HEK293 (cell line): ENCODE measurements around the gene CHN2.

ENCODE experiments used
- CTCF ChIA-PET: fragments of 350-600 bp; formaldehyde crosslinking; extraction: SDS; loops from one replicate; lab custom pipeline; 2021; ENCODE audit warnings: antibody characterized with exemption; lab: Yijun Ruan, JAX
- POLR2A ChIA-PET: fragments of 300-600 bp; formaldehyde crosslinking; extraction: SDS; loops from one replicate; lab custom pipeline; 2020; ENCODE audit warnings: antibody characterized with exemption, inconsistent platforms; lab: Yijun Ruan, JAX
- H3K27ac ChIP-seq: fragments of 200-500 bp; sonication (Bioruptor generic); 2 replicates; pipeline ENCODE4 v1.5.1; 2014; ENCODE audit warnings: low read depth, low read length, control low read depth, inconsistent platforms; ENCODE audit errors: extremely low read depth
- H3K36me3 ChIP-seq, 2 experiments: fragments of 200-500 bp in 1 of 2; sonication (Bioruptor generic) in 1 of 2; 1 replicate in 1 of 2; 2 replicates in 1 of 2; pipeline ENCODE4 v1.5.1; 2014 to 2017; ENCODE audit warnings: inconsistent platforms in 2 of 2, low read length in 2 of 2; ENCODE audit not compliant: control insufficient read depth in 2 of 2, insufficient read depth in 1 of 2
- H3K4me1 ChIP-seq: fragments of 200-500 bp; sonication (Bioruptor generic); 2 replicates; pipeline ENCODE4 v1.5.1; 2014; ENCODE audit warnings: mild to moderate bottlenecking, low read length, inconsistent platforms; ENCODE audit not compliant: control insufficient read depth, insufficient read depth
- H3K4me3 ChIP-seq: 2 replicates; pipeline ENCODE4 v1.5.1; 2011; ENCODE audit warnings: low read depth, mild to moderate bottlenecking, control low read depth, low read length, moderate library complexity
- H3K9me3 ChIP-seq: fragments of 200-500 bp; sonication (Bioruptor generic); 2 replicates; pipeline ENCODE4 v1.5.1; 2014; ENCODE audit warnings: low read depth, low read length, inconsistent platforms; ENCODE audit not compliant: control insufficient read depth, insufficient read depth
- FEZF1 ChIP-seq: fragments of 450-650 bp; formaldehyde crosslinking; IDR thresholded peaks from 2 replicates; pipeline ENCODE4 v1.5.1; 2016; ENCODE audit warnings: missing biosample characterization, missing genetic modification characterization
- IKZF3 ChIP-seq: fragments of 450-650 bp; IDR thresholded peaks from 2 replicates; pipeline ENCODE4 v1.5.0; 2018; ENCODE audit warnings: missing biosample characterization, mild to moderate bottlenecking, missing genetic modification characterization, moderate library complexity
- KLF8 ChIP-seq: fragments of 450-650 bp; formaldehyde crosslinking; IDR thresholded peaks from 2 replicates; pipeline ENCODE4 v1.5.1; 2016; ENCODE audit warnings: missing biosample characterization, missing genetic modification characterization
- SP7 ChIP-seq: fragments of 450-650 bp; formaldehyde crosslinking; IDR thresholded peaks from 2 replicates; pipeline ENCODE4 v1.5.1; 2016; ENCODE audit warnings: missing biosample characterization, missing genetic modification characterization
- TCF7L2 ChIP-seq: IDR thresholded peaks from 2 replicates; pipeline ENCODE4 v1.6.1; 2011; ENCODE audit warnings: low read depth, mild to moderate bottlenecking, inconsistent platforms, low read length, moderate library complexity, borderline replicate concordance
- TSHZ1 ChIP-seq: fragments of 450-650 bp; formaldehyde crosslinking; IDR thresholded peaks from 2 replicates; pipeline ENCODE4 v1.5.1; 2016; ENCODE audit warnings: missing biosample characterization, missing genetic modification characterization, borderline replicate concordance
- ZEB2 ChIP-seq: fragments of 450-650 bp; formaldehyde crosslinking; IDR thresholded peaks from 2 replicates; pipeline ENCODE4 v1.5.1; 2016; ENCODE audit warnings: missing biosample characterization, missing genetic modification characterization
- ZIC2 ChIP-seq: fragments of 450-650 bp; formaldehyde crosslinking; IDR thresholded peaks from 2 replicates; pipeline ENCODE4 v1.5.1; 2016; ENCODE audit warnings: missing biosample characterization, missing genetic modification characterization
- ZNF114 ChIP-seq: fragments of 450-650 bp; formaldehyde crosslinking; IDR thresholded peaks from 2 replicates; pipeline ENCODE4 v1.5.0; 2017; ENCODE audit warnings: missing biosample characterization, missing genetic modification characterization
- ZNF146 ChIP-seq: fragments of 450-650 bp; formaldehyde crosslinking; IDR thresholded peaks from 2 replicates; pipeline ENCODE4 v1.5.1; 2016; ENCODE audit warnings: missing biosample characterization, missing genetic modification characterization
- ZNF292 ChIP-seq: fragments of 450-650 bp; formaldehyde crosslinking; IDR thresholded peaks from 2 replicates; pipeline ENCODE4 v1.5.1; 2016; ENCODE audit warnings: low read depth, missing biosample characterization, missing genetic modification characterization, borderline replicate concordance
- ZNF449 ChIP-seq: fragments of 450-650 bp; formaldehyde crosslinking; IDR thresholded peaks from 2 replicates; pipeline ENCODE4 v1.5.1; 2017; ENCODE audit warnings: missing biosample characterization, mild to moderate bottlenecking, missing genetic modification characterization, moderate library complexity
- ZNF513 ChIP-seq: fragments of 450-650 bp; IDR thresholded peaks from 2 replicates; pipeline ENCODE4 v1.5.1; 2018; ENCODE audit warnings: missing biosample characterization, missing genetic modification characterization
- ZNF514 ChIP-seq: fragments of 450-650 bp; formaldehyde crosslinking; IDR thresholded peaks from 2 replicates; pipeline ENCODE4 v1.5.1; 2016; ENCODE audit warnings: missing biosample characterization, missing genetic modification characterization
- ZNF548 ChIP-seq: fragments of 450-650 bp; formaldehyde crosslinking; IDR thresholded peaks from 2 replicates; pipeline ENCODE4 v1.5.1; 2016; ENCODE audit warnings: missing biosample characterization, missing genetic modification characterization
- ZNF561 ChIP-seq: fragments of 450-650 bp; IDR thresholded peaks from 2 replicates; pipeline ENCODE4 v1.5.1; 2018; ENCODE audit warnings: missing biosample characterization, missing genetic modification characterization, borderline replicate concordance
- ZNF629 ChIP-seq: fragments of 450-650 bp; formaldehyde crosslinking; IDR thresholded peaks from 2 replicates; pipeline ENCODE4 v1.5.1; 2017; ENCODE audit warnings: missing biosample characterization, missing genetic modification characterization
- ZNF654 ChIP-seq: fragments of 450-650 bp; formaldehyde crosslinking; IDR thresholded peaks from 2 replicates; pipeline ENCODE4 v1.5.1; 2016; ENCODE audit warnings: low read depth, missing biosample characterization, missing genetic modification characterization
- ZNF707 ChIP-seq: fragments of 450-650 bp; formaldehyde crosslinking; IDR thresholded peaks from 2 replicates; pipeline ENCODE4 v1.5.1; 2016; ENCODE audit warnings: missing biosample characterization, missing genetic modification characterization
- ZNF776 ChIP-seq: fragments of 450-650 bp; formaldehyde crosslinking; IDR thresholded peaks from 2 replicates; pipeline ENCODE4 v1.5.0; 2017; ENCODE audit warnings: missing biosample characterization, missing genetic modification characterization, borderline replicate concordance
- TF ChIP-seq, protein P1 (sequence below): fragments of 450-650 bp; formaldehyde crosslinking; IDR thresholded peaks from 2 replicates; pipeline ENCODE4 v1.5.1; 2016; ENCODE audit warnings: missing biosample characterization, missing genetic modification characterization
- TF ChIP-seq, protein P2 (sequence below): fragments of 450-650 bp; formaldehyde crosslinking; IDR thresholded peaks from 2 replicates; pipeline ENCODE4 v1.5.1; 2016; ENCODE audit warnings: missing biosample characterization, missing genetic modification characterization
- TF ChIP-seq, protein P3 (sequence below): fragments of 450-650 bp; formaldehyde crosslinking; IDR thresholded peaks from 2 replicates; pipeline ENCODE4 v1.5.1; 2016; ENCODE audit warnings: missing biosample characterization, missing genetic modification characterization

Gene CHN2

DNA sequence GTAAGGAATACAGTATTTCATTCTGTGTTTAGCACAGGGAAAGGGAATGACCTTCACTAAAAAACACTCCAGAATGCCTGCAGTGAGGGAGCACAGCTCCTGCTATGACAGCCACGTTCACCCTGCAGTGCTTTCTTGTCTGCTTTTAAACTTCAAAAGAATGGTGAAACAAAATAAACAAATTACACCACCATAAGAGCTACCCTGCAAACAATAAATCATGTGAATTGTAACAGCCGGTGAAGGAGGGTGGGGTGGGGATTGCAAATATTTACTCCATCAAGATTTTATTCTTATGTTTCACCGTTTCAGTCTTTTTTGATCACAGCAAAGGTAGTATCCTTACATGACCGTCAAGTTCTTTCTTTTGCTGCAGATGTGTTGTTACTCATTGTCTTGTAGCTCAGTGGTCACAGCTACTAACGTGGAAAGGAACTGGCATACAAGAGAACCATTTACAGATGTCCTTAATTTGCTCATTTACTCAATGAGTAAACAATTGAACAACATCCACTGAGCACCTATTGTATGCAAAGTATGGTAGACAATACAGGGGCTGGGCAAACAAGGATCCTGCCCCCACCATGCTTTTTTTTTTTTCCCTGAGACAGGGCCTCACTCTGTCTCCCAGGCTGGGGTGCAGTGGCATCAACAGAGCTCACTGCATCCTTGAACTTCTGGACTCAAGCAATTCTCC lies 4.1 kb upstream of the CHN2 start:
- ChIA-PET CTCF (interaction anchor here (0.6 to 3.8 kb wide), 56 partner anchors 8 to 468 kb away, joined by 3 to 57 read pairs (median 5); no protein-coding TSS in a partner anchor), POLR2A (interaction anchor here (0.6 to 2.3 kb wide), 3 partner anchors 43 to 129 kb away, joined by 3 to 6 read pairs (median 6); partner anchors contain the start of gene CPVL)
- Histone ChIP-seq H3K4me1 (peaks cover 11% of the 10 kb centered on the region), H3K4me3 (no peak overlapping the region), H3K36me3 (no peaks in the 10 kb centered on the region), H3K27ac (peak overlapping the region; percentile 30), H3K9me3 (no peaks in the 10 kb centered on the region)
- peak; percentile 56 for TF ChIP-seq ZNF629 (tag by site-specific recombination)
- no peak for TF ChIP-seq ZNF449 (tag by site-specific recombination)
- no peak for TF ChIP-seq TSHZ1 (tag by site-specific recombination)
- TF ChIP-seq ZNF146 (tag by site-specific recombination) = no peak
- no peak for TF ChIP-seq ZNF513 (tag by site-specific recombination)
- no peak for TF ChIP-seq ZNF548 (tag by site-specific recombination)
- TF ChIP-seq, protein P1, sequence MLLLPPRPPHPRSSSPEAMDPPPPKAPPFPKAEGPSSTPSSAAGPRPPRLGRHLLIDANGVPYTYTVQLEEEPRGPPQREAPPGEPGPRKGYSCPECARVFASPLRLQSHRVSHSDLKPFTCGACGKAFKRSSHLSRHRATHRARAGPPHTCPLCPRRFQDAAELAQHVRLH (tag by site-specific recombination) = peak; percentile 48; the same call in 1 of the 2 replicates
- TF ChIP-seq ZNF514 = no peak
- TF ChIP-seq TCF7L2 = peak; percentile 90
- TF ChIP-seq FEZF1 (tag by site-specific recombination) = peak; percentile 71
- no peak for TF ChIP-seq ZEB2 (tag by site-specific recombination)
- no peak for TF ChIP-seq ZNF292 (tag by site-specific recombination)
- TF ChIP-seq SP7 (tag by site-specific recombination) = peak; percentile 86
- TF ChIP-seq ZNF654 (tag by site-specific recombination) = no peak
- TF ChIP-seq IKZF3 (tag by site-specific recombination) = peak; percentile 27; the same call in 1 of the 2 replicates
- TF ChIP-seq ZNF561 = peak; percentile 83
- TF ChIP-seq, protein P2, sequence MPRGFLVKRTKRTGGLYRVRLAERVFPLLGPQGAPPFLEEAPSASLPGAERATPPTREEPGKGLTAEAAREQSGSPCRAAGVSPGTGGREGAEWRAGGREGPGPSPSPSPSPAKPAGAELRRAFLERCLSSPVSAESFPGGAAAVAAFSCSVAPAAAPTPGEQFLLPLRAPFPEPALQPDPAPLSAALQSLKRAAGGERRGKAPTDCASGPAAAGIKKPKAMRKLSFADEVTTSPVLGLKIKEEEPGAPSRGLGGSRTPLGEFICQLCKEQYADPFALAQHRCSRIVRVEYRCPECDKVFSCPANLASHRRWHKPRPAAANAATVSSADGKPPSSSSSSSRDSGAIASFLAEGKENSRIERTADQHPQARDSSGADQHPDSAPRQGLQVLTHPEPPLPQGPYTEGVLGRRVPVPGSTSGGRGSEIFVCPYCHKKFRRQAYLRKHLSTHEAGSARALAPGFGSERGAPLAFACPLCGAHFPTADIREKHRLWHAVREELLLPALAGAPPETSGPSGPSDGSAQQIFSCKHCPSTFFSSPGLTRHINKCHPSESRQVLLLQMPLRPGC (tag by site-specific recombination) = peak; percentile 70; the same call in 1 of the 2 replicates
- no peak for TF ChIP-seq ZNF114 (tag by site-specific recombination)
- peak; percentile 80 for TF ChIP-seq ZIC2
- no peak for TF ChIP-seq ZNF707 (tag by site-specific recombination)
- TF ChIP-seq, protein P3, sequence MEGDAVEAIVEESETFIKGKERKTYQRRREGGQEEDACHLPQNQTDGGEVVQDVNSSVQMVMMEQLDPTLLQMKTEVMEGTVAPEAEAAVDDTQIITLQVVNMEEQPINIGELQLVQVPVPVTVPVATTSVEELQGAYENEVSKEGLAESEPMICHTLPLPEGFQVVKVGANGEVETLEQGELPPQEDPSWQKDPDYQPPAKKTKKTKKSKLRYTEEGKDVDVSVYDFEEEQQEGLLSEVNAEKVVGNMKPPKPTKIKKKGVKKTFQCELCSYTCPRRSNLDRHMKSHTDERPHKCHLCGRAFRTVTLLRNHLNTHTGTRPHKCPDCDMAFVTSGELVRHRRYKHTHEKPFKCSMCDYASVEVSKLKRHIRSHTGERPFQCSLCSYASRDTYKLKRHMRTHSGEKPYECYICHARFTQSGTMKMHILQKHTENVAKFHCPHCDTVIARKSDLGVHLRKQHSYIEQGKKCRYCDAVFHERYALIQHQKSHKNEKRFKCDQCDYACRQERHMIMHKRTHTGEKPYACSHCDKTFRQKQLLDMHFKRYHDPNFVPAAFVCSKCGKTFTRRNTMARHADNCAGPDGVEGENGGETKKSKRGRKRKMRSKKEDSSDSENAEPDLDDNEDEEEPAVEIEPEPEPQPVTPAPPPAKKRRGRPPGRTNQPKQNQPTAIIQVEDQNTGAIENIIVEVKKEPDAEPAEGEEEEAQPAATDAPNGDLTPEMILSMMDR (tag by site-specific recombination) = no peak
- TF ChIP-seq ZNF776 = no peak
- TF ChIP-seq KLF8 (tag by site-specific recombination) = no peak
